Stimulated activated memory B cell treated with anti-CD40 and anti-IgM and Interleukin-4, amounts not matched to agents 10 μg/mL and 1 μg/mL and 100 μg/mL, for 72 hours (primary cell): ENCODE measurements around the gene ATP5F1C.
"Not testable (repeated sequence)": the region's sequence is repeated elsewhere in the genome, so short reads cannot be mapped to it uniquely, and the experiment has no call there.

Experiments used
- ATAC-seq: fragments of 150-1000 bp; cut with Tn5 transposase; 2 replicates; pipeline ENCODE4 v1.10.0; 2021
- H3K27ac Mint-ChIP-seq: one replicate; pipeline ENCODE4 v1.8.0; 2022; ENCODE audit warnings: mild to moderate bottlenecking, mixed read lengths
- H3K27me3 Mint-ChIP-seq: one replicate; pipeline ENCODE4 v1.8.0; 2022; ENCODE audit warnings: mixed read lengths
- H3K36me3 Mint-ChIP-seq: one replicate; pipeline ENCODE4 v1.8.0; 2022; ENCODE audit warnings: mixed read lengths
- H3K4me1 Mint-ChIP-seq: one replicate; pipeline ENCODE4 v1.8.0; 2022; ENCODE audit warnings: mixed read lengths
- H3K4me3 Mint-ChIP-seq: one replicate; pipeline ENCODE4 v1.8.0; 2022; ENCODE audit warnings: mild to moderate bottlenecking, moderate library complexity, mixed read lengths
- H3K9me3 Mint-ChIP-seq: one replicate; pipeline ENCODE4 v1.8.0; 2022; ENCODE audit warnings: mixed read lengths

The ATP5F1C gene

DNA sequence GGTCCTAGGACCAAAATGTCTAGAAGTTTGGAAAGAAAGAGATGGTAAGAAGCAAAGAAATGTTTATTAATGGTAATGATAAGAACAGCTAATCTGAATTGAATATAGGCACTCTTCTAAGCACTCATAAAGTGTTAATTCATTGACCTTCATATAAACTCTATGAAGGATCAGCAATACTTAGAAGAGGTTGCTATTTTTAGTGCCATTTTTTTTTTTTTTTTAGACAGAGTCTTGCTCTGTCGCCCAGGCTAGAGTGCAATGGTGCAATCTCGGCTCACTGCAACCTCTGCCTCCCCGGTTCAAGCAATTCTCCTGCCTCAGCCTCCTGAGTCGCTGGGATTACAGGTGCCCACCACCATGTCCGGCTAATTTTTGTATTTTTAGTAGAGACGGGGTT lies 5.8 kb upstream of the ATP5F1C start:
- not testable (repeated sequence) for H3K9me3 Mint-ChIP-seq, H3K4me3 Mint-ChIP-seq, H3K27ac Mint-ChIP-seq, ATAC-seq, H3K27me3 Mint-ChIP-seq
- Mint-ChIP-seq H3K36me3 (peaks cover 44% of the 10 kb centered on the region), H3K4me1 (peaks cover 34% of the 10 kb centered on the region)

DNA sequence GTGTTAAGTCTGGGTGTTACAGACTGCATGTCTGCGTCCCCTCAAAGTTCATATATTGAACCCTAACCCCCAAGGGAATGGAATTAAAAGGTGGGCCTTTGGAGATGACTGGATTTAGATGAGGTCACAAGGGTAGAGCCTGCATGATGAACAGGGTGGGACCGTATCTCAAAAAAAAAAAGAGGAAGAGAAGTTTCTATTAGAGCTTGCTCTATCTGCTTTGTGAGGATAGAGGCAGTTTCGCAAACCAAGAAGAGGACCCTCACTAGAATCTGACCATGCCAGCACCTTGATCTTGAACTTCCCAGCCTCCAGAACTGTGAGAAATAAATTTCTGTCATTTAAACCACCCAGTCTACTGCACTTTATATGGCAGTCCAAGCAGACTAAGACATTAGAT lies 1.5 kb upstream of the ATP5F1C start:
- ATAC-seq, result no peak
- peaks cover 56% of the 10 kb centered on the region for H3K4me1 Mint-ChIP-seq

DNA sequence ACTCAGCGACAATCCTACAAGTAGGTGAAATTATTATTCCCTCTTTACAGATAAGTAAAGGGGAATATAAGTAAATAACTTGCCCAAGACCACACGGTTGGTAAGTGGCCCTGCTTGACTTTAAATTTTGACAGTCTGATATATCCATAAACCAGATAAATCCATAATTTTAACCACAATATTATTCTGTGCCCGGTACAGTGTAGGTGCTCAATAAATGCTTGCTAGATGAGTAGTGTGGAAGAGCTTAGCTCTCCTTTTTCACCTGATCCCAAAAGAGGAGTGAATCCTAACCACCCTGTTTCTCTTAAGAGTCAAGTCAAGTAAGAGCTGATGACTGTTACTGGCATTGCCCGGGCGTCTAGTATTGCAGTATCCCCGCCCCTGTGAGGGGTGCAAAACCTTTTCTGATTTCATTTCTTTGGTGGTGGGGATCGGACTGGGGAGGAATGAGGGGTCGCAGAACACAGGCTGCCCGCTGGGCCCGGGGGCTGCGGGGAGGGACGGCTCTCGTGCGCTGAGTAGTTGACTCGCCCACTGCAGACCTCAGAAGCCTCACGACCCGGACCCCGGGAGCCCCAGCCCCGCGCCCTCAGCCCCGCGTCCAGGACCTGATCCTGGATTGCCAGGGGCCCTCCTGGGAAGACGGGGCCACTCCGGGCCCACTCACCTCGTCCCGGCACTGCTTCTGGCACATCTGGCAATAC lies 674 bp upstream of the ATP5F1C start:
- H3K27ac Mint-ChIP-seq, result no peak overlapping the region
- H3K36me3 Mint-ChIP-seq, result peaks cover 24% of the 10 kb centered on the region
- ATAC-seq, result peak; percentile 24
- peaks cover 65% of the 10 kb centered on the region for H3K4me1 Mint-ChIP-seq
- H3K27me3 Mint-ChIP-seq, result no peaks in the 10 kb centered on the region
- H3K9me3 Mint-ChIP-seq, result no peaks in the 10 kb centered on the region
- H3K4me3 Mint-ChIP-seq, result no peak overlapping the region

More for the DNA sequence above, 1.5 kb upstream of the ATP5F1C start:
- H3K9me3 Mint-ChIP-seq, result no peaks in the 10 kb centered on the region
- no peaks in the 10 kb centered on the region for H3K27me3 Mint-ChIP-seq
- H3K36me3 Mint-ChIP-seq, result peaks cover 22% of the 10 kb centered on the region
- H3K4me3 Mint-ChIP-seq, result no peak overlapping the region
- H3K27ac Mint-ChIP-seq, result no peak overlapping the region

DNA sequence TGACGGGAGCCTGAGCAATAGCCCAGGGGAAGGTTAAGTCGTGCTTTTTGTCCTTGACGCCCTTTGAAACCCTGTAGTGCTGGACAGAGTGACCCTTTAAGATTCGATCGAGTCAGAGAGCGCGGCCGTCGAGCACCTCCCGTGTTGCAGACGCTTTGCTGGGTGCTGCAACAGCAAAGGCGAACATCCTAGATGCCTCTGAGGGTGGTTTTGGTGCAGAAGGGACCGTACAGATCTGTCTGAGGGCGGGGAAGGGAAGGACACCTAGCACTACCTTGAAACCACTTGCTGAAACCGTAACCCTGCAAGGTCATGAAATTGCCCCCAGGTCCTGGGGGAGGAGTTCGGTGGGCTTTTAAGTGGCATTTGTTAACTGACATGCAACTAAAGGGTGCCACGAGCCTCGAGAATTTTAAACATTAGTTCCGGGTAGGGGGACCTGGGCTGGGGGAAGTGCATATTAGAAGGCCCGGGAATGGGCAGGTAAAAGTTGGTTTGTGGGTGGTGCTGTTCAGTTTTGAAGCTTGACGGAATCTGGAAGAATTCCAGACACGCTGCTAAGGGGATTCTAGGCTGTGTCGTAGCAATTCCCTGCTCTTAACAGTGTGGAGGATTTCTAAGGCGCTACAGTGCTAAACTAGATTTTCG lies 786 bp downstream of the ATP5F1C start:
- no peak overlapping the region for H3K27ac Mint-ChIP-seq

DNA sequence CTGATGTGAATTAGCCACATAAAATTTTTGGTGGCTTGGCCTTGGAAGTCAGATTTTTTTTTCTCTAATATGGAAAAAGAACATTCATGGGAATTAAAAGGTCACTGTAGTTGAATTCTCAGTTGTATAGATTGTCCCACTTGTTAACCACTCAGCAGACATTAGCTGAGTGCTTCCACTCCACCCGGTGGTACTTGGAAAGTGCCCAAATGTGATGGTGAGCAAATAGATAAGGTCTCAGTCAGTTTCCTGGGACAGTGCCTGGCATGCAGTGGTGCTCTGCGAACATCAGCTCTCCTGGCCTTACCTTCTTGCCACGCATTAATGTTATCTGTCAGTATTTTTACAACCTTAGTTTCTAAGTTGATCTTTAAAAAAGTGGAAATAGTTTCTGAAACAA lies 1.4 kb downstream of the ATP5F1C start:
- Mint-ChIP-seq H3K9me3 (no peaks in the 10 kb centered on the region), H3K4me3 (no peak overlapping the region), H3K36me3 (peaks cover 17% of the 10 kb centered on the region), H3K27ac (no peak overlapping the region), H3K27me3 (no peaks in the 10 kb centered on the region), H3K4me1 (peaks cover 74% of the 10 kb centered on the region)
- ATAC-seq, result no peak

More for the DNA sequence above, 786 bp downstream of the ATP5F1C start:
- no peak overlapping the region for H3K4me3 Mint-ChIP-seq
- H3K27me3 Mint-ChIP-seq, result no peaks in the 10 kb centered on the region
- peaks cover 23% of the 10 kb centered on the region for H3K36me3 Mint-ChIP-seq
- H3K4me1 Mint-ChIP-seq, result peaks cover 74% of the 10 kb centered on the region
- no peaks in the 10 kb centered on the region for H3K9me3 Mint-ChIP-seq
- no peak for ATAC-seq

DNA sequence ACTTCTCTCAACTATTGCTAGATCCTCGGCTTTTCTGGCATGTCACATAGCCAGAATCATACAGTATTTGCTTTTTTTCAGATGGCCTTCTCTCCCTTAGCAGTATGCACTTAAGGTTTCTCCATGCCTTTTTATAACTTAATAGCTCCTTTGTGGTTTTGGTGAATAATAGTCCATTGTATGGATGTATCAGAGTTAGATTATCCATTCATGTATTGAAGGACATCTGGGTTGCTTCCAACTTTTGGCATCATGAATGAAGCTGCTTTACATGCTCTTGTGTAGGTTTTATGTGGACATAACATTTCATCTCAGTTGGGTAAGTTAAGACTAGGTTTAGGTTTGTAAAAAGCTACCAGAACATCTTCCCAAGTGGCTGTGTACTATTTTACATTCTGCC lies 4.6 kb downstream of the ATP5F1C start:
- H3K27me3 Mint-ChIP-seq, result no peaks in the 10 kb centered on the region
- no peak overlapping the region for H3K27ac Mint-ChIP-seq
- H3K4me3 Mint-ChIP-seq, result no peak overlapping the region
- peaks cover 81% of the 10 kb centered on the region for H3K4me1 Mint-ChIP-seq
- no peaks in the 10 kb centered on the region for H3K9me3 Mint-ChIP-seq
- no peak for ATAC-seq
- peaks cover 44% of the 10 kb centered on the region for H3K36me3 Mint-ChIP-seq

DNA sequence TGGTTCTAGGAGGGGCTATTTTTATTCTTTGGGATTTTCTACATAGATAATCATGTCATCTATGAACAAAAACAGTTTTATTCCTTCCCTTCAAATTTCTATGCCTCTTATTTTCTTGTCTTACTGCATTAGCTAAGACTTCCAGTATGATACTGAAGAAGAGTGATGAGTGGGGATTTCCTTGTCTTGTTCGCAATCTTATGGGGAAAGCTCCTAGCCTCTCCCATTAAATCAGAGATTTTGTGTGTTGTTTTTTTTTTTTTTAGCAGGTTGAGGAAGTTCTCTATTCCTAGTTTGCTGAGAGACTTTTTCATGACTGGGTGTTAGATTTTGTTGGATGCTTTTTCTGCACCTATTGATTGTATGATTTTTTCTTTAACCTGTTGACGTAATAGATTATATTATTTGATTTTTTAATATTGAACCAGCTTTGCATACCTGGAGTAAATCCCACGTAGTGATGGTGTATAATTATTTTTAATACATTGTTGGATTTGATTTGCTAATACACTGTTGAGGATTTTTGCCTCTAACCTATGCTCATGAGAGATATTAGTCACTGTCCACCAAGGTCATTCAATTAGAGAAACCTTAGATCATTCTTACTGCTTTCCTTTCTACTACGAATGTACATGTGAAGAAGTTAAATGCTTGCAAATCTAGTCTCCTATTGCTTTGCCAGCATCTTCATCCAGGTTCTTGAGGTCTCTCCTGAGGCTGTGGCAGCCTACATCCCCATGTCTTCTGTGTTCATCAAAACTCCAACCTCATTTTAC lies 6.5 kb downstream of the ATP5F1C start:
- no peaks in the 10 kb centered on the region for H3K9me3 Mint-ChIP-seq
- peaks cover 56% of the 10 kb centered on the region for H3K36me3 Mint-ChIP-seq
- H3K4me3 Mint-ChIP-seq, result no peak overlapping the region
- ATAC-seq, result no peak
- peaks cover 71% of the 10 kb centered on the region for H3K4me1 Mint-ChIP-seq
- H3K27ac Mint-ChIP-seq, result no peak overlapping the region
- H3K27me3 Mint-ChIP-seq, result no peaks in the 10 kb centered on the region

DNA sequence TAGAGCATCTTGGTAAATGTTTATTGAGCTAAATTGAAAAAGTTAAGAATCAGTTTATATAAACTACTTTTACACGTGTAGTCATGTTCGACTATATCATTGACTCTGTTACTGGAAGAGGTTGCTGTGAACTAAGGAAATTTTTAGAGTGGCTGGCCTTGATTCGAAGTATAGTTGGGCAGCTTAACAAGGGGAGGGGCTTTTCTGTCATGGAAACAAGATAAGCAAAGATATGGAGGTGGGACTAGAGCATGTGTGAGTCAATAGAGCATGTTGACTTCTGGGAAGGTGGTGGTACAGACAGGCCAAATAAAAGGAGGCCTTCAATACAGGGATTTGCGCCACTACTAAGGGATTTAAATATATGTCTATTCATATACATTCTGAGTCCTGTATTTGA lies 7.6 kb downstream of the ATP5F1C start:
- no peak overlapping the region for H3K27ac Mint-ChIP-seq
- H3K27me3 Mint-ChIP-seq, result no peaks in the 10 kb centered on the region
- no peaks in the 10 kb centered on the region for H3K9me3 Mint-ChIP-seq
- H3K4me3 Mint-ChIP-seq, result no peak overlapping the region
- no peak for ATAC-seq
- H3K4me1 Mint-ChIP-seq, result peaks cover 60% of the 10 kb centered on the region
- peaks cover 61% of the 10 kb centered on the region for H3K36me3 Mint-ChIP-seq

DNA sequence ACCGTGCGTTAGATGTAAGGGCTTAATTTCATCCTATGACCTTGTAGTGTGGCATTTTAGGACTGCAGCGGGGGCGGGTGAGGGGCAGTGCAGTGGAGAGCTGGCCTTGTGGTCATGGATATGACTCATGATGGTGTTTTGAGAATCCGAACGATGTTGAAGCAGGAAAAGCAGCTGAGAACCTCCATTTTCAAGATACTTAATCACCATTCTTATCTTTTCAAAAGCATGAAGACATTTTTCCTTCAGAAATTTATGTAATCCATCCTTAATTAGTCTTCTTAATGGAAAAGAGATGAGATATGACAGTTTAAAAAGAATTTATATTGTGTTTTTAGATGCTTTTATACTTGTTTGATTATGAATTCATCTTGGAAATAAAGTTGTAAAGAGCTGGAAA lies 9.6 kb downstream of the ATP5F1C start:
- Mint-ChIP-seq H3K36me3 (peaks cover 53% of the 10 kb centered on the region), H3K27ac (no peak overlapping the region)
- no peak for ATAC-seq

DNA sequence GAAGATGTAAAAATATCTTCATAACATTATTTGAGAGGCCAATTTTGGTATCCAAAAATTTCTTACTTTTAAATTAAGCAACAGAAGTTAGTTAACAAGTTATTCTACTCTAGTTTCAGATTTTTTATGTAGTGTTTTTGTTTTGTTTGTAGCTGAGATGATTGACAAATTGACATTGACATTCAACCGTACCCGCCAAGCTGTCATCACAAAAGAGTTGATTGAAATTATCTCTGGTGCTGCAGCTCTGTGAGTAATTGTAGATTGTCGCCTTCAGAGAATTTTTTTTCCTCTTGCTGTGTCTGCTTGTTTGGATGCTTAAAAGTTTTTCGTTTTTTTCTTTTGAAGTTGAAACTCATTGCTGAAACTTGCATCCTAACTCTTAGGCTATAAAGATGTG lies 14.6 kb downstream of the ATP5F1C start:
- Mint-ChIP-seq H3K27ac (no peak overlapping the region), H3K4me1 (no peaks in the 10 kb centered on the region), H3K36me3 (peaks cover 51% of the 10 kb centered on the region), H3K27me3 (no peaks in the 10 kb centered on the region), H3K4me3 (no peak overlapping the region), H3K9me3 (no peaks in the 10 kb centered on the region)
- ATAC-seq, result no peak

More for the DNA sequence above, 9.6 kb downstream of the ATP5F1C start:
- H3K4me3 Mint-ChIP-seq, result no peak overlapping the region
- peaks cover 41% of the 10 kb centered on the region for H3K4me1 Mint-ChIP-seq
- H3K27me3 Mint-ChIP-seq, result no peaks in the 10 kb centered on the region
- no peaks in the 10 kb centered on the region for H3K9me3 Mint-ChIP-seq

DNA sequence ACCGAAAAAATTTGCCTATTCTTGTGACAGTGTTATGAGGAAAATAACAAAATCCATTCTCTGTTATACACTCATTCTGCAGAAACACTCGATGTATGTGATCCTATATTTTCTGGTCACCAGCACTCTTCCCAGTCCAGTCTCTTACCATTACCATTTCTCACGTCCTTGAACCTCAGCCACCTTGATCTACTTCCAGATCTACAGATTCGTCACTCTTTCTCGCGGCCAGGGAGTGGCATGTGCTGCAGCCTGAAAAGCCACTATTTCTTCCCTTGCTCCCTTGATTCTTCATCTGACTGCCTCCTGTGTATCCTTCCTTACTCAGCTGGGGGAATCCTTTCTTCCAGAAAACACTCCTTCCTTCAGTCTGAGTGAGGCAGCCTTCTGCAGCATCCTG lies 16.2 kb downstream of the ATP5F1C start:
- peaks cover 41% of the 10 kb centered on the region for H3K36me3 Mint-ChIP-seq
- no peaks in the 10 kb centered on the region for H3K27me3 Mint-ChIP-seq
- no peak for ATAC-seq
- H3K27ac Mint-ChIP-seq, result no peak overlapping the region
- no peak overlapping the region for H3K4me3 Mint-ChIP-seq
- H3K9me3 Mint-ChIP-seq, result no peaks in the 10 kb centered on the region
- no peaks in the 10 kb centered on the region for H3K4me1 Mint-ChIP-seq

DNA sequence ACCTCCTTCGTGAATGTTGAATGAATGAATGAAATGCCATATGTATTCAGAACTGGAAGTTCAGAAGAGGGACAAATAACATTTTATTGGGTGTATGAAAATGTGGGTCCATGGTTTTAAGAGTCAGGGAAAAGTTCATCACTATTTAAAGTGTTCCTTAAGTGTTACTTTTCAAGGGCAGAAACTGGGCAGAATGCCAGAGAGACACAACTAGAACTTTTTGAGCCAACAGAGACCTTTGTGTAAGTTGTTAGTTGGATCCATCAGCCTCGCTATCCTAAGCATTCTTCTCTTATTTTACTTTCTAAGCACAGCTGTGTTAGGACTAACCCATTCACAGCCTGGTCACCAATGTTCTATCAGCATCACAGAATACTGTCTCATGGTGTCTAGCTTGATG lies 16.8 kb downstream of the ATP5F1C start:
- H3K4me1 Mint-ChIP-seq, result no peaks in the 10 kb centered on the region
- no peaks in the 10 kb centered on the region for H3K9me3 Mint-ChIP-seq
- ATAC-seq, result no peak
- peaks cover 36% of the 10 kb centered on the region for H3K36me3 Mint-ChIP-seq
- no peak overlapping the region for H3K27ac Mint-ChIP-seq
- no peaks in the 10 kb centered on the region for H3K27me3 Mint-ChIP-seq
- H3K4me3 Mint-ChIP-seq, result no peak overlapping the region

DNA sequence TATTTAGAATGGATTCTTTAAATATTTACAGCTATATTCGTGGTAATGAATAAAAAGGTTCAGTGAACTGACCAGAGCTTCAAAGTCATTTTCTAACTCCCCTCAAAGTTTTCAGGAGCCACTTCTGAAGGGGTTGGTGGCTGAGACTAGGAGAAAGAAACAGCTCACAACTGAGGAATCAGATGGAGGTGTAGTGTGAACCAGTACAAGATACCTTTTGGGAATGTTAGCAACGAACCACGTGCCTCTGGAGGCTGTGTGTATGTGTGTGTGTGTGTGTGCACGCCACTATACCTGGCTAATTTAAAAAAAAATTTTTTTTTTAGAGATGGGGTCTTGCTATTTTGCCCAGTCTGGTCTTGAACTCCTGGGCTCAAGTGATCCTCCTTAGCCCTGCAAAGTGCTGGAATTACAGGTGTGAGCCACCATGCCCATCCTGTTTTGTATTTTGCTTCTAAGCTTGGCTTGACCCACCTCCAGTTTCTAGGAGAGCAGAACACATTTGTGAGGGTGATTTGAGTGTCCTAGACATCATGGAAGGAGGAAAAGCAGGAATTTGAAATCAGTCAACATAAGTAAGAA lies 20.8 kb downstream of the ATP5F1C start:
- Mint-ChIP-seq H3K36me3 (peaks cover 22% of the 10 kb centered on the region), H3K27ac (no peak overlapping the region), H3K27me3 (peaks cover 9% of the 10 kb centered on the region), H3K9me3 (no peaks in the 10 kb centered on the region), H3K4me1 (no peaks in the 10 kb centered on the region), H3K4me3 (no peak overlapping the region)
- no peak for ATAC-seq

DNA sequence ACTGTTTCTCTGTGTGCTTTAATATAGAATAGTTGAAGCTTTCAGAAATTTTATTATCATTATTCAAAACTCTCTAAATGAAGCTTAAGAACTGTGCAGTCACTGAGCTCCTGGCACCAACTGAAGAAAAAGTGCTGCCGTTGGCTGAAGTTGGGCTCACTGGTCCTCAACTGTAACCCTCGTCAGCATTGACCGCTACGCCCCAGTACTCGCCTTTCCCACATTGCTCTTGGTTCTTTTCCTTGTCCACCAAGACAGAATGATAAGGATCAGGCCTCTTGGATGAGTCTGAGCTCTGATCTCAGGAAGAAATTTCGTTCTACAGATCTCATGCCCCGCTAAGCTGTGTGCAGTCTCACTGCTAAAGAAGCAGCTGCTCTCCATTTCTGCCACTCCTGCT lies 22.5 kb downstream of the ATP5F1C start:
- Mint-ChIP-seq H3K4me1 (no peaks in the 10 kb centered on the region), H3K36me3 (peaks cover 6% of the 10 kb centered on the region), H3K9me3 (no peaks in the 10 kb centered on the region), H3K27me3 (peaks cover 9% of the 10 kb centered on the region), H3K4me3 (no peak overlapping the region), H3K27ac (no peak overlapping the region)
- no peak for ATAC-seq

DNA sequence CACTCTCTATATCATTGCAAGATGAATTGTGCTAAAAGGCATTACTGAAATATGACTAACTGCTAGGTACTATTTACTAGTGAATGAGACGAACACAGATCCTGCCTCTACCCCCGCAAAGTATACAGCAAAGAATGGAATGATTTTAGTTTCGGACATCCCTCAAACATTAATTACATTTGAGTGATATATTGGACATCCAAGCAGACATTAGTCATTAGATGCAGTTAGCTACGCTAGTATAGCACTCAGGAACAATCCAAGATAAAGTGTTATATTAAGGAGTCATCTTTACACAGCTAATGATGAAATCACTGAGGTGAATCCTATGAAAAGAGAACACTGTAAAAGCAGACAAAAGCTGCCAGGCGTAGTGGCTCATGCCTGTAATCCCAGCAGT lies 23.0 kb downstream of the ATP5F1C start:
- no peaks in the 10 kb centered on the region for H3K4me1 Mint-ChIP-seq
- peaks cover 6% of the 10 kb centered on the region for H3K36me3 Mint-ChIP-seq
- no peak for ATAC-seq
- H3K27me3 Mint-ChIP-seq, result peaks cover 9% of the 10 kb centered on the region
- no peak overlapping the region for H3K27ac Mint-ChIP-seq
- no peak overlapping the region for H3K4me3 Mint-ChIP-seq
- no peaks in the 10 kb centered on the region for H3K9me3 Mint-ChIP-seq
